ENCODE data around the gene PGAP1. TPM values are rescaled to one million over a fixed set of nuclear protein-coding genes. Genes with fewer than 3 reads are reported as not detected.
A peak's percentile ranks its signal among the peaks of the same experiment; 100 is the strongest.
"Not testable (repeated sequence)": the region's sequence is repeated elsewhere in the genome, so short reads cannot be mapped to it uniquely, and the experiment has no call there.

PGAP1 gene
- total and polyA plus RNA-seq, 2 experiments from 2014 or later = 6.5 to 13.4 TPM

GRCh38 chr2:196913691-196914090 lies 12.8 kb downstream of the PGAP1 start:
- H3K27me3 ChIP-seq = no peaks in the 10 kb centered on the region
- no peak for TF ChIP-seq CTCF (IDR thresholded peaks at IDR 0.05; ENCODE audit: low read depth, low read length)
- H3K9me3 ChIP-seq (ENCODE audit: low read depth) = no peaks in the 10 kb centered on the region
- peaks cover 25% of the 10 kb centered on the region for H3K36me3 ChIP-seq
- no peak overlapping the region for H3K4me3 ChIP-seq
- no peaks in the 10 kb centered on the region for H3K4me1 ChIP-seq (ENCODE audit: low read depth)
- no peak overlapping the region for H3K27ac ChIP-seq
- DNase-seq (ENCODE audit: low read depth in 1 of 2, low spot score in 1 of 2) = no peak

GRCh38 chr2:196905365-196905764 lies 21.1 kb downstream of the PGAP1 start:
- not testable (repeated sequence) for DNase-seq (ENCODE audit: low read depth in 1 of 2, low spot score in 1 of 2); H3K9me3 ChIP-seq (ENCODE audit: low read depth); H3K4me1 ChIP-seq (ENCODE audit: low read depth); H3K27me3 ChIP-seq
- H3K36me3 ChIP-seq = peaks cover 13% of the 10 kb centered on the region
- H3K4me3 ChIP-seq = peak overlapping the region; percentile 13
- peak overlapping the region; percentile 6 for H3K27ac ChIP-seq

- no peak for TF ChIP-seq CTCF (IDR thresholded peaks at IDR 0.05; ENCODE audit: low read depth, low read length)
- no peak for DNase-seq (ENCODE audit: low read depth in 1 of 2, low spot score in 1 of 2)
- Histone ChIP-seq H3K4me3 (no peak overlapping the region), H3K36me3 (peaks cover 17% of the 10 kb centered on the region), H3K9me3 (ENCODE audit: low read depth) (no peaks in the 10 kb centered on the region), H3K27ac (no peak overlapping the region), H3K27me3 (no peaks in the 10 kb centered on the region), H3K4me1 (ENCODE audit: low read depth) (no peaks in the 10 kb centered on the region)
These were observed 23.7 kb downstream of the PGAP1 start for GRCh38 chr2:196902828-196903227.

GRCh38 chr2:196900843-196901242 lies 25.7 kb downstream of the PGAP1 start:
- no peaks in the 10 kb centered on the region for H3K27me3 ChIP-seq
- no peaks in the 10 kb centered on the region for H3K9me3 ChIP-seq (ENCODE audit: low read depth)
- peaks cover 34% of the 10 kb centered on the region for H3K36me3 ChIP-seq
- no peak overlapping the region for H3K27ac ChIP-seq
- H3K4me3 ChIP-seq = no peak overlapping the region
- no peak for DNase-seq (ENCODE audit: low read depth in 1 of 2, low spot score in 1 of 2)
- no peak for TF ChIP-seq CTCF (IDR thresholded peaks at IDR 0.05; ENCODE audit: low read depth, low read length)
- no peaks in the 10 kb centered on the region for H3K4me1 ChIP-seq (ENCODE audit: low read depth)

GRCh38 chr2:196899976-196900375 lies 26.5 kb downstream of the PGAP1 start:
- no peaks in the 10 kb centered on the region for H3K27me3 ChIP-seq
- H3K4me1 ChIP-seq (ENCODE audit: low read depth) = no peaks in the 10 kb centered on the region
- H3K36me3 ChIP-seq = peaks cover 40% of the 10 kb centered on the region
- H3K4me3 ChIP-seq = no peak overlapping the region
- TF ChIP-seq CTCF (IDR thresholded peaks at IDR 0.05; ENCODE audit: low read depth, low read length) = no peak
- DNase-seq (ENCODE audit: low read depth in 1 of 2, low spot score in 1 of 2) = no peak
- no peak overlapping the region for H3K27ac ChIP-seq
- H3K9me3 ChIP-seq (ENCODE audit: low read depth) = no peaks in the 10 kb centered on the region

- Histone ChIP-seq H3K9me3 (ENCODE audit: low read depth) (no peaks in the 10 kb centered on the region), H3K36me3 (peaks cover 33% of the 10 kb centered on the region), H3K4me1 (ENCODE audit: low read depth) (no peaks in the 10 kb centered on the region), H3K27me3 (no peaks in the 10 kb centered on the region), H3K27ac (no peak overlapping the region), H3K4me3 (no peak overlapping the region)
- DNase-seq (ENCODE audit: low read depth in 1 of 2, low spot score in 1 of 2) = no peak
- no peak for TF ChIP-seq CTCF (IDR thresholded peaks at IDR 0.05; ENCODE audit: low read depth, low read length)
These were observed 35.4 kb downstream of the PGAP1 start for GRCh38 chr2:196891136-196891535.
